ENCODE measurements around the gene RPRD2.

DNA sequence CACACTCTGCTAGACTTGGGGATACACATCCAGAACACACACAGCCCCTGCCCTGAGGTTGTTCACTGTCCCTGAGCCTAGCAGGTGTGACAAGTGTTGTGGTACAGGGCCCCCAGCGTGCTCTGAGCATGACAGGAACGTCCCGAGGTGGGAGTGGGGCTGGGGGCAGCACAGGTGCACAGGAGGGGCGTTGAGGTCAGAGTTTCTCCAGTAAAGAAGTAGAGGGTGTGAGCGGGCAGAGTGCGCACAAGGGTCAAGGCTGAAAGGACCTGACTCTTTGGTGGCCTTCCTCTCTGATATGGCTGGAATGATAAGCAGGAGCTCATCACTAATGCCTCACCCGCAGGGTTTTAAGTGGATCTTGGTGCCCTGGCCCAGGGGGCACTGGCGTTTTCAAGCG, 150.3 kb downstream of the RPRD2 start:
- TF ChIP-seq, protein P1, sequence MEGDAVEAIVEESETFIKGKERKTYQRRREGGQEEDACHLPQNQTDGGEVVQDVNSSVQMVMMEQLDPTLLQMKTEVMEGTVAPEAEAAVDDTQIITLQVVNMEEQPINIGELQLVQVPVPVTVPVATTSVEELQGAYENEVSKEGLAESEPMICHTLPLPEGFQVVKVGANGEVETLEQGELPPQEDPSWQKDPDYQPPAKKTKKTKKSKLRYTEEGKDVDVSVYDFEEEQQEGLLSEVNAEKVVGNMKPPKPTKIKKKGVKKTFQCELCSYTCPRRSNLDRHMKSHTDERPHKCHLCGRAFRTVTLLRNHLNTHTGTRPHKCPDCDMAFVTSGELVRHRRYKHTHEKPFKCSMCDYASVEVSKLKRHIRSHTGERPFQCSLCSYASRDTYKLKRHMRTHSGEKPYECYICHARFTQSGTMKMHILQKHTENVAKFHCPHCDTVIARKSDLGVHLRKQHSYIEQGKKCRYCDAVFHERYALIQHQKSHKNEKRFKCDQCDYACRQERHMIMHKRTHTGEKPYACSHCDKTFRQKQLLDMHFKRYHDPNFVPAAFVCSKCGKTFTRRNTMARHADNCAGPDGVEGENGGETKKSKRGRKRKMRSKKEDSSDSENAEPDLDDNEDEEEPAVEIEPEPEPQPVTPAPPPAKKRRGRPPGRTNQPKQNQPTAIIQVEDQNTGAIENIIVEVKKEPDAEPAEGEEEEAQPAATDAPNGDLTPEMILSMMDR (optimal IDR thresholded peaks at IDR 0.05 in 1 of 3, IDR thresholded peaks at IDR 0.05 in 1 of 3, conservative IDR thresholded peaks at IDR 0.05 in 1 of 3; ENCODE audit: extremely low read depth in 1 of 3, insufficient read depth in 2 of 3, low read length in 3 of 3) = no peak
- no peak for TF ChIP-seq EZH2 (IDR thresholded peaks at IDR 0.05; ENCODE audit: low read length)

Measured in keratinocyte (primary cell).